Activated CD8-positive, alpha-beta T cell treated with anti-CD3 and anti-CD28 coated beads for 36 hours (primary cell): ENCODE data around the gene IQGAP1. TPM values are rescaled to one million over a fixed set of nuclear protein-coding genes. Genes with fewer than 3 reads are reported as not detected.
A peak's percentile ranks its signal among the peaks of the same experiment; 100 is the strongest.

Experiments used
- ATAC-seq: fragments of 200-7000 bp; cut with Tn5 transposase; one replicate; pipeline ENCODE4 v1.10.0; 2021; ENCODE audit warnings: mild to moderate bottlenecking, moderate library complexity
- CTCF ChIA-PET: fragments of 350-600 bp; sonication (Branson Sonifier 250); formaldehyde crosslinking; loops from one replicate; lab custom pipeline; 2021; ENCODE audit warnings: antibody characterized with exemption; lab: Charles Lee
- POLR2A ChIA-PET: fragments of 350-600 bp; sonication (Branson Sonifier 250); formaldehyde crosslinking; loops from one replicate; lab custom pipeline; 2021; ENCODE audit warnings: antibody characterized with exemption; lab: Charles Lee
- DNase-seq: peaks from one replicate; pipeline ENCODE4 v3.0.0-alpha.2; 2020
- H3K27ac Mint-ChIP-seq: one replicate; pipeline ENCODE4 v1.8.0; 2021; ENCODE audit warnings: mild to moderate bottlenecking, mixed read lengths
- H3K27me3 Mint-ChIP-seq: one replicate; pipeline ENCODE4 v1.8.0; 2021; ENCODE audit warnings: mixed read lengths
- H3K36me3 Mint-ChIP-seq: one replicate; pipeline ENCODE4 v1.8.0; 2021; ENCODE audit warnings: low read depth, mixed read lengths
- H3K4me1 Mint-ChIP-seq: one replicate; pipeline ENCODE4 v1.8.0; 2021; ENCODE audit warnings: low read depth, mixed read lengths
- H3K4me3 Mint-ChIP-seq: one replicate; pipeline ENCODE4 v1.8.0; 2021; ENCODE audit warnings: mild to moderate bottlenecking, moderate library complexity, mixed read lengths
- H3K9me3 Mint-ChIP-seq: one replicate; pipeline ENCODE4 v1.8.0; 2021; ENCODE audit warnings: mixed read lengths
- intact Hi-C: fragments of 100-400 bp; cut with micrococcal nuclease; formaldehyde crosslinking; loops from one replicate; pipeline ENCODE4 v1.10.0; 2022
- total RNA-seq, 2 experiments: library from RNA; stranded (reverse); gene quantifications; one replicate each; pipeline ENCODE4 v1.2.3, GENCODE V29; 2021
- TF ChIP-seq, protein P1 (sequence below): fragments of 200-600 bp; IDR thresholded peaks from one replicate; pipeline ENCODE4 v1.8.0; 2022; ENCODE audit warnings: antibody characterized with exemption, mild to moderate bottlenecking

The IQGAP1 gene
- 100 to 1,000 TPM; 148 to 155 TPM for total RNA-seq

DNA sequence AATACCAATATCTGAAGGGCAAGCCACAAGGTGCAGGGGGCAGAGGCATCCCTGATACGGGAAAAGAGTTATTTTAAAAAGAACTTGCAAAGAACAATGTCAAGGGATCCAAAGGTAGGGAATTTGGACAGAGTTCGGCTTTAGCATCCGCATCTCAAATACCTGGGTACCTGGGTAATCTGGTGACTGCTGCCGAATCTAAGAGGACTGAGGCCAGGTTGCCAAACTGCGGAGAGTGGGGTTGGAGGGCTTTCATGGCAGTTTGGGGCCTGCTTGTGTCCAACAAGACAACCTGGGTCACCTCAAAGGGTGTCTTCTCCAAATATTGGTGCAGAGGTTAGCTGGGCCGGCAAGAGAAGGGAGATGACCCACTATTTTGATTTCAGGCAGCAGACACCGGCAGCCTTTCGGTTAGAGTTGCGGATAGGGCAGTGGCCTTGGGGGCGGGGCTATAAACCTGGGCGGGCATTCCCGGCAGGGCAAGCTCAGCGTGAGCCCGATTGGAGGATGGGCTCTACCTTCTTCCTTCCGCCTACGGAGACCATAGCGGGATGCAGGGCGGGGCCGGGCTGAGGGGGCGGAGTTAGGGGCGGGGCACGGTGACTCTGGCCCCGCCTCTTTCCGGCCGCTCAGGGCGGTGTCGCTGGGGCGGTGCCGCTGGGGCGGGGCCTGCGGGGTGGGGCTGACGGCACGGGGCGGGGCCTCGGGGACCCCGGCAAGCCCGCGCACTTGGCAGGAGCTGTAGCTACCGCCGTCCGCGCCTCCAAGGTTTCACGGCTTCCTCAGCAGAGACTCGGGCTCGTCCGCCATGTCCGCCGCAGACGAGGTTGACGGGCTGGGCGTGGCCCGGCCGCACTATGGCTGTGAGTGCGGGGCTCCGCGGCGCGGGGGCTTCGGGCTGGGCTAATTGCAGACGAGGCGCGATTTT is at the start of gene IQGAP1:
Gene IQGAP1 (plus strand): TSS at position 709 of the 928 bp plus-strand sequence. CDS start 100 bp downstream, at position 809.
- no peaks in the 10 kb centered on the region for H3K27me3 Mint-ChIP-seq
- H3K4me3 Mint-ChIP-seq, result peak within 1 kb of the TSS; percentile 88
- peaks cover 31% of the 10 kb centered on the region for H3K36me3 Mint-ChIP-seq
- H3K4me1 Mint-ChIP-seq, result peaks cover 37% of the 10 kb centered on the region
- intact Hi-C loops, result loop anchor here (2.0 kb wide), 1 partner anchor 15 kb away; no protein-coding TSS in a partner anchor
- TF ChIP-seq, protein P1, sequence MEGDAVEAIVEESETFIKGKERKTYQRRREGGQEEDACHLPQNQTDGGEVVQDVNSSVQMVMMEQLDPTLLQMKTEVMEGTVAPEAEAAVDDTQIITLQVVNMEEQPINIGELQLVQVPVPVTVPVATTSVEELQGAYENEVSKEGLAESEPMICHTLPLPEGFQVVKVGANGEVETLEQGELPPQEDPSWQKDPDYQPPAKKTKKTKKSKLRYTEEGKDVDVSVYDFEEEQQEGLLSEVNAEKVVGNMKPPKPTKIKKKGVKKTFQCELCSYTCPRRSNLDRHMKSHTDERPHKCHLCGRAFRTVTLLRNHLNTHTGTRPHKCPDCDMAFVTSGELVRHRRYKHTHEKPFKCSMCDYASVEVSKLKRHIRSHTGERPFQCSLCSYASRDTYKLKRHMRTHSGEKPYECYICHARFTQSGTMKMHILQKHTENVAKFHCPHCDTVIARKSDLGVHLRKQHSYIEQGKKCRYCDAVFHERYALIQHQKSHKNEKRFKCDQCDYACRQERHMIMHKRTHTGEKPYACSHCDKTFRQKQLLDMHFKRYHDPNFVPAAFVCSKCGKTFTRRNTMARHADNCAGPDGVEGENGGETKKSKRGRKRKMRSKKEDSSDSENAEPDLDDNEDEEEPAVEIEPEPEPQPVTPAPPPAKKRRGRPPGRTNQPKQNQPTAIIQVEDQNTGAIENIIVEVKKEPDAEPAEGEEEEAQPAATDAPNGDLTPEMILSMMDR, result no peak
- ATAC-seq (peak; percentile 94), DNase-seq (peak; percentile 99)
- ChIA-PET CTCF (interaction anchor here (1.0 to 2.1 kb wide), 6 partner anchors 10 to 95 kb away, joined by 4 to 10 read pairs (median 6); no protein-coding TSS in a partner anchor), POLR2A (interaction anchor here (0.5 to 3.5 kb wide), 16 partner anchors 10 to 175 kb away, joined by 3 to 19 read pairs (median 4); no protein-coding TSS in a partner anchor)
- peak within 1 kb of the TSS; percentile 94 for H3K27ac Mint-ChIP-seq
- no peaks in the 10 kb centered on the region for H3K9me3 Mint-ChIP-seq

DNA sequence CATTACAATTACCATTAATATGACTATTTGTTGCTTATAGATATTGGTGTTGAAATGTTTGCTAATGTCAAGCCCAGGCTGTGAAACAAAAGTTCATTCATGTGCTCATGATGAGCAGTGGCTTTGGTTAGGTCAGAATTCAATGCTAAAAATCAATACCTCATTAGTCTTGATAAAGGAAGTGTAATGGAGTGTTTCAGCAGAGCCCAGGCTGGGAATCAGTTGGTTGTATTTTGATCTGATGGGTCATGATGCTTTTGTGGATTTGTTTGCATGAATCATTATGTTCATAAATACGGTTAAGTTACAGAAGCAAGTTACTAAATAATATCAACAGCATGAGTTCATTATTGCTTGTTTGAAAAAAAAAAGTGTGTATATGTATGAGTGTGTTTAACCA is 49.5 kb upstream of the IQGAP1 start:
- no peak overlapping the region for H3K27ac Mint-ChIP-seq
- no peaks in the 10 kb centered on the region for H3K27me3 Mint-ChIP-seq
- H3K4me1 Mint-ChIP-seq, result peaks cover 15% of the 10 kb centered on the region
- H3K4me3 Mint-ChIP-seq, result no peak overlapping the region
- H3K9me3 Mint-ChIP-seq, result no peaks in the 10 kb centered on the region
- ChIA-PET POLR2A (interaction anchor here (0.6 kb wide), 1 partner anchor 39 kb away, joined by 3 read pairs; no protein-coding TSS in a partner anchor), CTCF (no interaction called here)
- no peak for DNase-seq
- ATAC-seq, result no peak
- TF ChIP-seq, protein P1, result no peak
- H3K36me3 Mint-ChIP-seq, result no peaks in the 10 kb centered on the region
- intact Hi-C loops, result no loop called here

GRCh38 chr15:90340345-90340744 is 47.7 kb upstream of the IQGAP1 start:
- CTCF ChIA-PET, result interaction anchor here (0.8 to 1.3 kb wide), 2 partner anchors 20 to 142 kb away, joined by 3 to 4 read pairs; no protein-coding TSS in a partner anchor

DNA sequence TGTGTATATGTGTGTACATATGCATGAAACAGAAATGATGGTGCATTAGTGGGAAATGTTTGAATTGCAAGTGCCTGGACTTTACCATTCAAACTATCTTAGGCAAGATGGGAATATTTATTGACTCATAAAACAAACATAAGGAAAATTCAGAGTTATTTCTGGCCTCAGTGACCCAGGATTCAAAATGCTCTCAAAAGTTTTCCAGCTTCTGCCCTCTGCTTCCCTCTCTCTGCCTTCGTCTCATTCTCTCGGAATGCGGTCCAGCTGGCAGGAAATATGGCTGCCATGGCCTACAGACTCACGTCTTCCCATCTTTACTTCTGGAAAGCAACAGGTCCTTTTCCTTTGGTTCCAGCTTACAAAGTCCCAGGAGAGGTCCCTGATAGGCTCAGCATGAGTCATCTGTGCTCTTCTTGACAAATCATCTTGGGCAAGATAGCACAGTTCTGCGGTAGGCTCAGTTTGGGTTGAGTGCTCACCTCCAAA is 44.7 kb upstream of the IQGAP1 start:
- no peak overlapping the region for H3K4me3 Mint-ChIP-seq
- ChIA-PET POLR2A (no interaction called here), CTCF (interaction anchor here (1.2 to 1.5 kb wide), 4 partner anchors 24 to 139 kb away, joined by 3 to 5 read pairs (median 4); no protein-coding TSS in a partner anchor)
- H3K27me3 Mint-ChIP-seq, result no peaks in the 10 kb centered on the region
- H3K27ac Mint-ChIP-seq, result no peak overlapping the region
- intact Hi-C loops, result no loop called here
- no peaks in the 10 kb centered on the region for H3K36me3 Mint-ChIP-seq
- no peak for ATAC-seq
- TF ChIP-seq, protein P1, result no peak
- peaks cover 7% of the 10 kb centered on the region for H3K4me1 Mint-ChIP-seq
- no peaks in the 10 kb centered on the region for H3K9me3 Mint-ChIP-seq
- no peak for DNase-seq

More at GRCh38 chr15:90340345-90340744, 47.7 kb upstream of the IQGAP1 start:
- no peaks in the 10 kb centered on the region for H3K9me3 Mint-ChIP-seq
- no peak overlapping the region for H3K27ac Mint-ChIP-seq
- H3K4me3 Mint-ChIP-seq, result no peak overlapping the region
- TF ChIP-seq, protein P1, result no peak
- no peak for DNase-seq
- H3K4me1 Mint-ChIP-seq, result peaks cover 15% of the 10 kb centered on the region
- intact Hi-C loops, result no loop called here
- no peak for ATAC-seq
- POLR2A ChIA-PET, result interaction anchor here (1.0 kb wide), 1 partner anchor 79 kb away, joined by 3 read pairs; no protein-coding TSS in a partner anchor
- no peaks in the 10 kb centered on the region for H3K36me3 Mint-ChIP-seq
- no peaks in the 10 kb centered on the region for H3K27me3 Mint-ChIP-seq
